Heart left ventricle (tissue), 16 donors: ENCODE measurements around the gene SLC25A42. TPM values are rescaled to one million over a fixed set of nuclear protein-coding genes. Genes with fewer than 3 reads are reported as not detected.

Experiments used
- ATAC-seq, 4 donors: fragments of 200-7000 bp; cut with Tn5 transposase; one replicate each; pipeline ENCODE4 v1.9.1; 2020 to 2022; ENCODE audit warnings: moderate library complexity in 4 of 4, mild to moderate bottlenecking in 3 of 4, moderate number of reproducible peaks in 1 of 4
- DNase-seq, 5 donors: peaks; one replicate each; pipeline ENCODE4 v3.0.0-alpha.2; 2020
- H3K27ac ChIP-seq, 12 donors: fragments of 200-600 bp; sonication (generic) in 4 of 12; one replicate each; pipeline versions ENCODE4 v1.5.0 to v1.8.0; 2016 to 2022; ENCODE audit warnings: mild to moderate bottlenecking in 2 of 12
- H3K27me3 ChIP-seq, 9 donors: fragments of 200-600 bp; sonication (generic) in 2 of 9; one replicate each; pipeline versions ENCODE4 v1.5.1 to v1.8.0; 2016 to 2022; ENCODE audit warnings: mild to moderate bottlenecking in 3 of 9
- H3K36me3 ChIP-seq, 9 donors: fragments of 200-600 bp; sonication (generic) in 2 of 9; one replicate each; pipeline versions ENCODE4 v1.5.0 to v1.8.0; 2018 to 2022; ENCODE audit warnings: mild to moderate bottlenecking in 2 of 9
- H3K4me1 ChIP-seq, 12 donors: fragments of 200-600 bp; sonication (generic) in 4 of 12; one replicate each; pipeline versions ENCODE4 v1.5.0 to v1.8.0; 2016 to 2022; ENCODE audit warnings: mild to moderate bottlenecking in 3 of 12
- H3K4me3 ChIP-seq, 12 donors: fragments of 200-600 bp; sonication (generic) in 4 of 12; one replicate each; pipeline versions ENCODE4 v1.5.0 to v1.8.0; 2017 to 2022; ENCODE audit warnings: mild to moderate bottlenecking in 9 of 12, moderate library complexity in 4 of 12
- H3K9me3 ChIP-seq, 12 donors: fragments of 200-600 bp; sonication (generic) in 4 of 12; one replicate each; pipeline versions ENCODE4 v1.5.0 to v1.8.0; 2016 to 2022; ENCODE audit warnings: mild to moderate bottlenecking in 1 of 12
- CTCF ChIP-seq, 12 donors: fragments of 200-600 bp; sonication (generic) in 4 of 12; IDR thresholded peaks; one replicate each; pipeline versions ENCODE4 v1.5.0 to v1.8.0; 2018 to 2022; ENCODE audit warnings: antibody characterized with exemption in 12 of 12, mild to moderate bottlenecking in 5 of 12
- POLR2A ChIP-seq, 2 donors: fragments of 450-650 bp; IDR thresholded peaks; one replicate each; pipeline ENCODE4 v1.6.1; 2017; ENCODE audit warnings: antibody characterized with exemption in 2 of 2, mild to moderate bottlenecking in 2 of 2, moderate library complexity in 2 of 2
- WGBS, 4 donors: extraction: QIAGEN DNeasy Blood & Tissue Kit in 2 of 4; methylation state at CpG; one replicate each; pipeline versions ENCODE4 v1.1.5 to v1.1.7; 2013 to 2018; 5-methylcytosine and 5-hydroxymethylcytosine counted together
- intact Hi-C, 10 donors: fragments of 100-400 bp; cut with DNase I; formaldehyde crosslinking; loops; one replicate each; pipeline versions ENCODE4 v1.11.1 to v1.14.2; 2022
- polyA plus RNA-seq, 2 donors: library from polyadenylated mRNA; stranded (reverse); fragments of 200-250 nt; gene quantifications; one replicate each; pipeline ENCODE4 v1.2.3, GENCODE V29; 2013
- total RNA-seq, 9 donors: library from RNA; depleted of rRNA in 2 of 9; stranded (reverse); fragments of >200 nt in 2 of 9; fragmentation: NEBNext Ultra II Directional in 3 of 9; extraction: Animal tissue kit (Norgen Biotek cat#: 25700) in 3 of 9; gene quantifications; one replicate each; pipeline versions ENCODE4 v1.1.0 to v1.2.4, GENCODE V29; 2016 to 2023
- donor health status: ischemic (EF 13 %, LVEDD 7.1; RV severe dilation, severe dysfunction).
- donor health status: healthy with polysubstance abuse.
- donor health status: DM: no; HTN: yes; CAD: no.
- donor health status: DM: no; HTN: no; CAD: no.
- donor health status: ischemic (EF 25% LVEDD 6.9; RV normal size, moderate dysfunction).
- donor health status: ischemic (EF 25% LVEDD 5.7; RV mildly dilated, moderate dysfunction).
- donor health status: healthy.
- donor health status: DM: yes; HTN: yes; CAD: no.
- donor health status: ischemic (EF 35%, LVEDD 5.7; RV mildly dilated, moderate dysfunction).
- donor health status: nonischemic (EF 11% LVEDD 7.7; RV severe dilation, severe dysfunction).
- donor health status: DM: yes; HTN: yes; CAD: no.
- donor health status: PGD.
- donor health status: ischemic (EF 29% LVEDD 5.4; RV normal size, mild dysfunction).
- donor health status: nonischemic (EF 23%, LVEDD 6.1; RV moderate dilation, normal function).

The SLC25A42 gene
- total and polyA plus RNA-seq, 11 donors, result 15.6 to 28.0 (median 17.9) TPM

DNA sequence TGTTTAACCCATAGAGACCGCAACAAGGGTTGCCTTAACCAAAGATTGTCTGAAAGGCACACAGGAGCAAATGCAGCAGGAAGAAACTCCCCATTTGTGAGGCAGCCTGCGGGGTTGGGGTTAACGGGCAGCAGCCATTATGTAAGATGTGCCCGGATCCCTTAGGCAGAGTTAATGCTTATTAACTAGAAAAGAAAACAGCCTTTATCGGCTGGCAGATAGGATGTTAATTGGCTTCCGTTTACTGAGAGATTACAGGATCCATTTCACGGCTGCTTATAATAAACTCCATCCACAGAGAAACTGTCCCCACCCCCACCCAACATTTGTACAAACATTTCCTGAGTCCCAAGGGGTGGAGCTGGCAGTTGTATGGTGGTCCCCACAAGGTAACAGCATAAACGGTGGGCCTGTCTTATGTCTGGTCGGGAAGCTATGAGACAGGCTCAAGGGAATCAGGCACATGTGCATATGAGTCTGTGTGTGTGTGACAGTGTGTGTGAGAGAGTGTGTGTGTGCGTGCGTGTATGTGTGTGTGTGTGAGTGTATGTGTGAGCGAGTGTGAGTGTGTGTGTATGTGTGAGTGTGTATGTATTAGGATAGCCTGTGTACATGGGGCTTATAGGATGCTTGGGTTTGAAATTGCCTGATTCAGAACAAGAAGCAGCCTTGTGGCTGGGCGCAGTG is 10.5 kb downstream of the SLC25A42 start:
- intact Hi-C loops, result no loop called here
- Histone ChIP-seq H3K4me1 (peaks cover 0 to 11% (median 2%) of the 10 kb centered on the region in 12 donors), H3K27me3 (no peaks in the 10 kb centered on the region), H3K9me3 (no peaks in the 10 kb centered on the region), H3K4me3 (no peak overlapping the region), H3K36me3 (peaks cover 0 to 10% (median 3%) of the 10 kb centered on the region in 9 donors), H3K27ac (no peak overlapping the region)
- whole genome bisulfite sequencing, 4 donors, result 73 to 76% (median 75%) methylated on average over 13 of the region's 13 CpGs
- DNase-seq, result no peak
- TF ChIP-seq POLR2A (IDR thresholded peaks at IDR 0.05), result no peak
- no peak for TF ChIP-seq CTCF (IDR thresholded peaks at IDR 0.05)
- peak in 1 of 4 donors; percentile 9 for ATAC-seq

DNA sequence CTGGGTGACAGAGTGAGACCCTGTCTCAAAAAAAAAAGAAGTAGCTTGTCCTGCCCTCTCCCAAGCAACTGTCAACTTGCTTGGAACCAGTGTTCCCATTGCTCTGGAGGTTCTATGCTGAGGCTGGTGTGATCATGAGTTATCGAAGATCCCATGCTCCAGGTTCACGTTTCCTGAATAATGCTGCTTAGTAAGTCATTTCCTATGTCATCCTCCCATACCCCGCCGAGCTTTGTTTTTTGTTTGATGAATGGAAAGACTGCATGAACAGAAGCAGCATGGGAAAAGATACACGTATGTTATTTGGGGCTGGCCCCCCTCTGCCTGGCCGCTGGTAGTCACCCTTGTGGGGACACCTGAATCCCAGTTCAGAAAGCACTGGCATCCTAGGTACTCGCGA is 11.3 kb downstream of the SLC25A42 start:
- intact Hi-C loops, result no loop called here
- Histone ChIP-seq H3K9me3 (no peaks in the 10 kb centered on the region), H3K27me3 (no peaks in the 10 kb centered on the region), H3K36me3 (peaks cover 0 to 10% (median 3%) of the 10 kb centered on the region in 9 donors), H3K4me1 (peaks cover 0 to 6% (median 0%) of the 10 kb centered on the region in 12 donors), H3K27ac (no peak overlapping the region), H3K4me3 (no peak overlapping the region)
- TF ChIP-seq CTCF (IDR thresholded peaks at IDR 0.05), result no peak
- TF ChIP-seq POLR2A (IDR thresholded peaks at IDR 0.05), result no peak
- ATAC-seq (no peak), DNase-seq (no peak)
- 87 to 93% (median 89%) methylated on average over 8 of the region's 8 CpGs for WGBS, 4 donors

- Histone ChIP-seq H3K4me3 (no peak overlapping the region), H3K4me1 (peaks cover 0 to 10% (median 0%) of the 10 kb centered on the region in 12 donors), H3K36me3 (peaks cover 0 to 10% (median 3%) of the 10 kb centered on the region in 9 donors), H3K27me3 (no peaks in the 10 kb centered on the region), H3K9me3 (no peaks in the 10 kb centered on the region), H3K27ac (no peak overlapping the region)
- no peak for ATAC-seq
- 79 to 89% (median 86%) methylated on average over 1 of the region's 1 CpG for WGBS, 4 donors
- DNase-seq, result no peak
- TF ChIP-seq POLR2A (IDR thresholded peaks at IDR 0.05) (no peak), CTCF (IDR thresholded peaks at IDR 0.05) (no peak)
- intact Hi-C loops, result no loop called here
These were observed 12.7 kb downstream of the SLC25A42 start for GRCh38 chr19:19076476-19076875.

GRCh38 chr19:19077103-19077502 is 13.3 kb downstream of the SLC25A42 start:
- Histone ChIP-seq H3K4me3 (no peak overlapping the region), H3K27me3 (no peaks in the 10 kb centered on the region), H3K4me1 (peaks cover 0 to 16% (median 0%) of the 10 kb centered on the region in 12 donors), H3K27ac (no peak overlapping the region), H3K9me3 (no peaks in the 10 kb centered on the region), H3K36me3 (peaks cover 0 to 10% (median 3%) of the 10 kb centered on the region in 9 donors)
- 94 to 97% (median 95%) methylated on average over 7 of the region's 7 CpGs for WGBS, 4 donors
- intact Hi-C loops, result no loop called here
- no peak for TF ChIP-seq POLR2A (IDR thresholded peaks at IDR 0.05)
- TF ChIP-seq CTCF (IDR thresholded peaks at IDR 0.05), result no peak
- DNase-seq (no peak), ATAC-seq (no peak)
